Measurements from ENCODE around the gene IGSF10. TPM values are rescaled to one million over a fixed set of nuclear protein-coding genes. Genes with fewer than 3 reads are reported as not detected.
"Not testable (repeated sequence)": the region's sequence is repeated elsewhere in the genome, so short reads cannot be mapped to it uniquely, and the experiment has no call there.

IGSF10 gene
- total and polyA plus RNA-seq, 12 donors, result 0.93 to 3.9 (median 1.7) TPM

- H3K9me3 ChIP-seq, result peaks cover 0 to 4% (median 0%) of the 10 kb centered on the region in 11 donors
- 60 to 69% methylated on average over 2 of the region's 2 CpGs for WGBS, 2 donors
- H3K27ac ChIP-seq, result peak overlapping the region in 3 of 10 donors; percentile 4 to 67 (median 48)
Measured at GRCh38 chr3:151491525-151491924, 30.7 kb upstream of the IGSF10 start.

GRCh38 chr3:151487833-151488232 is 27.0 kb upstream of the IGSF10 start:
- H3K4me1 ChIP-seq; H3K27me3 ChIP-seq; H3K4me3 ChIP-seq; H3K27ac ChIP-seq; intact Hi-C loops (cut with DNase I); ATAC-seq; H3K36me3 ChIP-seq; DNase-seq: not testable (repeated sequence)
- H3K9me3 ChIP-seq, result peaks cover 0 to 20% (median 0%) of the 10 kb centered on the region in 11 donors

More at GRCh38 chr3:151491525-151491924, 30.7 kb upstream of the IGSF10 start:
- Histone ChIP-seq H3K27me3 (no peaks in the 10 kb centered on the region), H3K4me3 (no peak overlapping the region), H3K36me3 (no peaks in the 10 kb centered on the region), H3K4me1 (peaks cover 0 to 5% (median 0%) of the 10 kb centered on the region in 9 donors)
- intact Hi-C loops (cut with DNase I), result no loop called here
- no peak for DNase-seq
- TF ChIP-seq CTCF (IDR thresholded peaks at IDR 0.05), result no peak
- peak in 2 of 8 donors; percentile 52 to 65 for ATAC-seq

GRCh38 chr3:151483961-151484520 is 23.2 kb upstream of the IGSF10 start:
- peaks cover 0 to 35% (median 5%) of the 10 kb centered on the region in 11 donors for H3K9me3 ChIP-seq
- 43 to 59% methylated on average over 6 of the region's 6 CpGs for WGBS, 2 donors
- TF ChIP-seq CTCF (IDR thresholded peaks at IDR 0.05), result no peak
- no peak overlapping the region for H3K4me3 ChIP-seq
- no peak overlapping the region for H3K27ac ChIP-seq
- intact Hi-C loops (cut with DNase I), result no loop called here
- DNase-seq, result no peak
- no peaks in the 10 kb centered on the region for H3K4me1 ChIP-seq
- ATAC-seq, result no peak
- peaks cover 0 to 3% (median 0%) of the 10 kb centered on the region in 7 donors for H3K27me3 ChIP-seq
- H3K36me3 ChIP-seq, result no peaks in the 10 kb centered on the region

- no peak for TF ChIP-seq CTCF (IDR thresholded peaks at IDR 0.05)
- H3K27me3 ChIP-seq, result peaks cover 0 to 3% (median 0%) of the 10 kb centered on the region in 7 donors
- peaks cover 0 to 35% (median 5%) of the 10 kb centered on the region in 11 donors for H3K9me3 ChIP-seq
- DNase-seq (no peak), ATAC-seq (no peak)
- no peak overlapping the region for H3K27ac ChIP-seq
- intact Hi-C loops (cut with DNase I), result no loop called here
- 94 to 97% methylated on average over 1 of the region's 1 CpG for WGBS, 2 donors
- no peak overlapping the region for H3K4me3 ChIP-seq
- H3K36me3 ChIP-seq, result no peaks in the 10 kb centered on the region
- H3K4me1 ChIP-seq, result peaks cover 0 to under 1% (median 0%) of the 10 kb centered on the region in 9 donors
Measured at GRCh38 chr3:151483488-151483887, 22.6 kb upstream of the IGSF10 start.

- no peak overlapping the region for H3K4me3 ChIP-seq
- peaks cover 0 to 3% (median 0%) of the 10 kb centered on the region in 7 donors for H3K27me3 ChIP-seq
- no peak for DNase-seq
- 85 to 92% methylated on average over 2 of the region's 2 CpGs for WGBS, 2 donors
- intact Hi-C loops (cut with DNase I), result no loop called here
- peaks cover 0 to 6% (median 0%) of the 10 kb centered on the region in 9 donors for H3K4me1 ChIP-seq
- no peak for TF ChIP-seq CTCF (IDR thresholded peaks at IDR 0.05)
- ATAC-seq, result no peak
- no peak overlapping the region for H3K27ac ChIP-seq
- H3K9me3 ChIP-seq, result peaks cover 0 to 27% (median 5%) of the 10 kb centered on the region in 11 donors
- no peaks in the 10 kb centered on the region for H3K36me3 ChIP-seq
Measured at GRCh38 chr3:151480492-151480891, 19.6 kb upstream of the IGSF10 start.
